Measurements from ENCODE around the gene AP2A2.
"Not testable (repeated sequence)": the region's sequence is repeated elsewhere in the genome, so short reads cannot be mapped to it uniquely, and the experiment has no call there.

The AP2A2 gene

DNA sequence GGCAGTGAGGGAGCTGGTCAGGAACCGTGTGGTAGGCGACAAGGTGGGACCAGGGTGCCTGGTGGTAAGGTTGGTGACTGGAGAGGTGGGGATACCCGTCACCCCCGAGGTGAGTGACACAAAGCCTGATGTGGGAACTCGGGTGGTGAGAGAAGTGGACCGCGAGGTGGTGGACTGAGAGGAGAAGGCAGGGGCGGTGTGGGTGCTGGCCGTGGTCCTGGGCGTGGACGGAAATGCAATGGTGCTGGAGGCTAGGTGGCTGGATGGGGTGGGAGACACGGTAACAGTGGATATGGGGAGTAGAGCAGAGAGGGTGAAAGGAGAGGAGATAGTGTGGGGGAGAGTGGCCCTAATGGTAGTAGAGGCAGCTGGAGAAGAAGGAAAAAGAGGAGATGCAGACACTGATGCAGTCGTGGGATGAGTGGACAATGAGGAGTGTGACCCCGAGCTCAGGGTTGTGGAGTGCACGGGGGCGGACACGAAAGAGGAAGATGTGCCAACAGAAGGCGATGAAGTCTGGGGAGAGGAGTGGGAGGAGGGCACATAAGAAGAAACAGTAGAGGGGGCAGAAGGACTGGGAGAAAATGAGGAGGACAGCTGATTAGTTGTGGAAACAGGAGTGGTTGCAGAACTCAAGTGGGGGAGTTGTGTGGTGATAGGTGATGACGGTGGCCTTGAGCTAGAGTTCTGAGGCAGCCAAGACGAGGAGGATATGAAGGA is 90.3 kb downstream of the AP2A2 start:
- DNase-seq (ENCODE audit: low spot score), result no peak

DNA sequence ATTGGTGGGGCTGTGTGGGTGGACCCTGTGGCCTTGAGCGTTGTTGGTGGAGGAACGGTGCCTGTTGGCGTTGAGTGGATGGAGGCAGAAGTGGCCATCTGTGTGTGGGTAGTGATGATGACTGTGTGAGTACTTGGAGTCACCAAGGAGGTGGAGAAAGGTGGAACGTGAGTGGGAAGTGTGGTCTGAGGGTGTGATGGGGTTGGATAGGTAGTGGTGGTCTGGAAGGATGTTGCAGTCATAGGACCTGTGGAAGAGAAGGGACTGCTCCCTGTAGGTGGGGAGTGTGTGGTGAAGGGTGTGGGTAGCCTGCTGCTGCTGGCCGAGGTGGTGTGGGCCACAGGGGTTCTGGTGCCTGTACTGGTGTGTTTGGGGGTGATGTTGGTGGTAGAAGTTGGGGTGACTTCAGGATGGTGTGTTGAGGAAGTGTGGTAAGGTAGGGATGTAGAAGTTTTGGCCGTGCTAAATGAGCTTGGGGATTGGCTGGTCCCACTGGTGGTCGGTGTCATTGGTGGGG is 91.0 kb downstream of the AP2A2 start:
- DNase-seq (ENCODE audit: low spot score), result not testable (repeated sequence)

DNA sequence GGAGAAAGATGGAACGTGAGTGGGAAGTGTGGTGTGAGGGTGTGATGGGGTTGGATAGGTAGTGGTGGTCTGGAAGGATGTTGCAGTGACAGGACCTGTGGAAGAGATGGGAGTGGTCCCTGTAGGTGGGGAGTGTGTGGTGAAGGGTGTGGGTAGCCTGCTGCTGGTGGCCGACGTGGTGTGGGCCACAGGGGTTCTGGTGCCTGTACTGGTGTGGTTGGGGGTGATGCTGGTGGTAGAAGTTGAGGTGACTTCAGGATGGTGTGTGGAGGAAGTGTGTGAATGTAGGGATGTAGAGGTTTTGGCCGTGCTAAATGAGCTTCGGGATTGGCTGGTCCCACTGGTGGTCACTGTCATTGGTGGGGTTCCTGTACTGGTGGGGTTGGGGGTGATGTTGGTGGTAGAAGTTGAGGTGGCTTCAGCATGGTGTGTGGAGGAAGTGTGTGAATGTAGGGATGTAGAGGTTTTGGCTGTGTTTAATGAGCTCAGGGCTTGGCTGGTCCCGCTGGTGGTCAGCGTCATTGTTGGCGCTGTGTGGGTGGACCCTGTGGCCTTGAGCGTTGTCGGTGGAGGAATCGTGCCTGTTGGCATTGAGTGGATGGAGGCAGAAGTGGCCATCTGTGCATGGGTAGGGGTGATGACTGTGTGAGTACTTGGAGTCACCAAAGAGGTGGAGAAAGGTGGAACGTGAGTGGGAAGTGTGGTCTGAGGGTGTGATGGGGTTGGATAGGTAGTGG is 91.8 kb downstream of the AP2A2 start:
- peak; percentile 2 for DNase-seq (ENCODE audit: low spot score)

DNA sequence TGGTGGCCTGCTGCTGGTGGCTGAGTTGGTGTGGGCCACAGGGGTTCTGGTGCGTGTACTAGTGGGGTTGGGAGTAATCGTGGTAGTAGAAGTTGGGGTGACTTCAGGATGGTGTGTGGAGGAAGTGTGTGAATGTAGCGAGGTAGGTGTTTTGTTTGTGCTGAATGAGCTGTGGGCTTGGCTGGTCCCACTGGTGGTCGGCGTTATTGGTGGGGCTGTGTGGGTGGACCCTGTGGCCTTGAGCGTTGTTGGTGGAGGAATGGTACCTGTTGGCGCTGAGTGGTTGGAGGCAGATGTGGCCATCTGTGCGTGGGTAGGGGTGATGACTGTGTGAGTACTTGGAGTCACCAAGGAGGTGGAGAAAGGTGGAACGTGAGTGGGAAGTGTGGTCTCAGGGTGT is 92.4 kb downstream of the AP2A2 start:
- no peak for DNase-seq (ENCODE audit: low spot score)

DNA sequence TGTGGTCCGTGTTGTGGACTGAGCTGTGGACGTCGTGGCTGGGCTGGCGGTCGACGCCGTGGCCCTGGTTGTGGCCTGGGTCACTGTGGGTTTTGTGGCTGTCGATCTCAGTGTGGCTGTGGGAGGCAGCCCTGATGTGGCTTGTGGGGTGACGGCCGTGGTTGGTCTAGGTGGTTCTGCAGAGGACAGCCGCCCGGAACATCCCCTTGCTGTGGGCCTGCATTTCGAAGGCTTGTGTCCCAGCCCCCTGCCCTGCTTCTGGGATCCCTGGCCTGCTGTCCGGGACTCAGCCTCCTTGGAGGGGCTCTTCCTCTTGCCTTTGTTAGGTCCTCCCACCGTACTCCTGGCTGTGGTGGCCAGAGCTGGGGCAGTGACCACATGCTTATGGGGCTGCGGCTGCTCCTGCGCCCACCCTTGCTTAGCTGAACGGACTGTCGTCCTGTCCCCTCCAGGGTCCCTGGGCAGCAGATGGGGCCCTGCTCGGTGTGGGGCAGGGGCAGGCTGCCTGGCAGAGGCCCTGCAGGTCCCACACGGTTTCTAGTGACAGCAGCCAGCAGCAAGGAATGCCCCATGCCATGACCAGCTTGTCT is 93.7 kb downstream of the AP2A2 start:
- DNase-seq (ENCODE audit: low spot score), result no peak

DNA sequence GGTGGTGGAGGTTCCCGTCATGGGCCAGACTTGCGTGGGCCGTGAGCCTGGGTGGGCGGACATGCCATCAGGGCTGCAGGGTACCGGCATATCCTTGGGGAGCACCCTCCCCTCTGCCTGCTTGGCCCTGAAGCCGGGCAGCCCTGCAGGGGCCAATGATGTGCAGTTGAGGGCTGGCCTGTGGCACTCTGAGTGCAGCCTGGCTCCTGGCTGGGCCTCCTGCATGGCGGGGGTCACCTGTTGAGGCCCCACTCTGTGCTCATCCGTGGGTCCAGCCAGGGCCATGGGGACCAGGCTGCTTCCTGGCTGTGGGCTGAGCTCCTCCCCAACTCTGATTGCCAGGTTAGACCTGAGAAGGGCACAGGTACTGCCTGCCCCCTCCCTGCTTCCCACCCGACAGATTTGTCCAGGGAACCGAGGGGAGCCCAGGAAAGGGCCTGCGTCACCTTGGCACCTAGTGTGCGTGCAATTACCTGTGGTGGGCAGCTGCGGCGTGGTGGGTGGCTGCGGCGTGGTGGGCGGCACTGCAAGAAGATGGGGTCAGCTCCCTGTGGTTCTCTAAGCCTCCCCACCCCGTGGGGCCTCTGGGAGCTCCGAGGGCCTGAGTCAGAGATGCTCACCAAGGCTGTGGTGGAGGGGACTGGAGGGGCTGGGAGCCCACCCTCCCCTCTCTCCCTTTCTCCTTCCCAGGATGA is 94.7 kb downstream of the AP2A2 start:
- DNase-seq (ENCODE audit: low spot score), result no peak

DNA sequence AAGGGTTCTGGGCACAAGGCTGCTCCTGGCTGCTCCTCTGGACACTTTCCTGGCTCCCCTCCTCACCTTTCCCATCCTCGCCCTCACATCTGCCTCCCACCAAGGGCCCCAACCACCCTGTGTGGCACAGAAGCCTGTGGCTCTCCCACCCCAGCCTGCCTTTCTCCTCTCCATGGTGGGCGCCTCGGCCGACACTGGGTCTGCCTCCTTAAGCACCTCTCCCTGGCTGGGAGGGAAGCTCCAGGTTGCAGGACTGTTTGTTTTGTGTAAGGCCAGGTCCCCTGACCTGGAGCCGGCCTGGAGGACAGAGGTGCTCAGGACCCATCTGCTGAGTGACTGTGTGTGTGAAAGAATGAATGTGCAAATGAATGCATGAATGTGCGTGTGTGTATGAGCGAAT is 96.7 kb downstream of the AP2A2 start:
- DNase-seq (ENCODE audit: low spot score), result no peak

DNA sequence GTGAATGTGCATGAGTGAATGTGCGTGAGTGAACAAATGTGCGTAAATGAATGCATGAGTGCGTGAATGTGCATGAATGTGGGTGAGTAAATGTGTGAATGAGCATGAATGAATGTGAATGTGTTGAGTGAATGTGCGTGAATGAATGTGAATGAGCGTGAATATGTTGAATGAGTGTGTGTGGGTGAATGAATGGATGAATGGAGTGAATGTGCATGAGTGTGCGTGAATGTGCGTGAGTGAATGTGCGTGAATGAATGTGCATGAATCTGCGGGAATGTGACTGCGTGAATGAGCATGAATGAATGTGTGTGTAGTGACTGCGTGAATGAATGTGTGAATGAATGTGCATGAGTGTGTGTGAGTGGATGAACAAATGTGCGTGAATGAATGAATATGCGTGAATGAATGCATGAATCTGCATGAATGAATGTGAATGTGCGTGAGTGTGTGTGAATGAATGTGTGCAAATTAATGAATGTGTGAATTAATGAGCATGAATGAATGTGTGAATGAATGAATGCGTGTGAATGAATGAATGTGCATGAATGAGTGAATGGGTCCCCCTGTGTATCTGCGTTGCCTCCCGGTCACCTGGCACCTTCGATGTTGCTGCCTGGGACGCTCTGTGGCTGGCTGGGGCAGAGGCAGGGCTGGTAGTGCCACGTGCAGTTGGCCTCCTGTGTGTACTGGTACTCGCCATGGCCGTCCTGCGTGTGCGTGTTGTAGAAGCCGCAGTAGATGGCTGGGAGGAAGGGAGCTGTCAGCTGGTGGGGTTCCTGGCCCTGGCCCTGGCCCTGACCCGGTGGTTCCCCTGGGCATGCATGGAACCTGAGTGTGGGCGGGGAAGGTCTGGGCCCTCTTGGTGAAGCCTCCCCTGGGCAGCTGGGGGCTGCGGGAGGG is 97.5 kb downstream of the AP2A2 start:
- no peak for DNase-seq (ENCODE audit: low spot score)

DNA sequence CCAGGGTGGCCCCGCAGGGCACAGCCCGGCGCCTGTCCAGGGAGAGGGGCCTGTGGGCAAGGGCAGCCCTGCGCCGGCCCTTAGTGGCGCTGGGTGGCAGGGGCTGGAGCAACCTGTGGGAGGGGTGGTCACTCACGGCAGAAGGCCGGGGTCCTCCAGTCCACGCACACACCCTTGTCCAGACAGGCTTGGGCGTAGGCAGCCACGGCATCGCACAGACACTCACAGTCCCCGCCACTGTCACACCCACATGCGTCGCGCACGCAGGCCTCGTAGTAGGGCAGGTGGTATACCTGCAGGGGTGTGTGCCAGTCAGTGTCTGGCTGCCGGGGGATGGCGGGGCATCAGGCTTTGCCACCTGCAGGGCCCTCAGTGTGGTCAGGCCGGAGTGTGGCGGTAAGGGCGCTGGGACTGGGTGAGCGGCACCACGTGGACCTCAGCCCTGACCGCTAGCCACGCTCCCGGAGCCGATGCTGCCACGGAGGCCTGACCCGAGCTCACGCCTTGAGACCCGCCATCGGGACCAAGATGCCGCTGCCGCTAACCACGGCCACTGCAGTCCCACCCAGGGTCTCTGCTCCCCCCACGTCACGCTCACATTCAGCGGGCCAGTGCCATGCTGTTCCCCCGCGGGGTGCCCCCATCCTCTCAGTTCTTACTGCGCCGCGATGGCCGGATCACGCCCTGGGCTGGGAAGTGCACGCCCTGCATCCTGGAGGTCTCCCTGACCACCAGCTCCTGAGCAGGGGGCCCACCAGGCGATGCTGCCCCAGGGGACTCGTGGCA is 98.3 kb downstream of the AP2A2 start:
- no peak for DNase-seq (ENCODE audit: low spot score)

DNA sequence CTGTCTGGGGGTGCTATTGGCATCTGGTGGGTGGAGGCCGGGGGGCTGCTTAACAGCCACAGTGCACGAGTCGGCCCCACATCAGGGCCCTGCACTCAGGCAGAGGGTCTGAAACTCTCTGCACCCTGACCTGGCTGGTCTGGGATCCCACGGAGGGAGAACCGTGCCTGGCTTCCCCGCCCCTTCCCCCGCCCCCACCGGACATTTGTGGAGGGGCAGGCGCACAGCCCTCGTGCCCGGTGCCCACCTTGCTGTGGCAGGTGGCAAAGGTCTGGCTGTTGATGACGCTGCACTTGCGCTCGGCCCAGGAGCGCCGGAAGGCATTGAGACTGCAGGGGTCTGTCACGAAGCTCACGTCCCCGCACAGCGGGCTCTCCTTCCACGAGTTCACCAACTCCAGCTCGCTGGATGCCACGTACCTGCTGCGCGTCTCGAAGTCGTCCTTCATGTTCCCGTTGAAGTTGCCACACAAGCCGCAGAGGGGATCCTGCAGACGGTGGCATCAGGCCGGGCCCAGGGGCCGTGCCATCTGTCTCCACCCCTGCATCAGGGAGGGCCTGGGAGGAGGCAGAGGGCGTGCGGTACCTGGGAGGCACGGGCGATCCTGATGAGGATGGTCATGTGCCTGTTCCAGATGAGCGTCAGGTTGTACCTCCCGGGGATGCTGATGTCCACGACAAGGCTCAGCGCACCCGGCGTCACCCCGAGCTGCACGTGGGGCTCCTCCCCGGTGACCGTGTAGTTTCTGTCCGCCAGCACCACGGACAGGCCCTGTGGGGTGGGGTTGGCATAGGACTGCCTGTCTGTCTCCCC is 99.1 kb downstream of the AP2A2 start:
- DNase-seq (ENCODE audit: low spot score), result no peak

DNA sequence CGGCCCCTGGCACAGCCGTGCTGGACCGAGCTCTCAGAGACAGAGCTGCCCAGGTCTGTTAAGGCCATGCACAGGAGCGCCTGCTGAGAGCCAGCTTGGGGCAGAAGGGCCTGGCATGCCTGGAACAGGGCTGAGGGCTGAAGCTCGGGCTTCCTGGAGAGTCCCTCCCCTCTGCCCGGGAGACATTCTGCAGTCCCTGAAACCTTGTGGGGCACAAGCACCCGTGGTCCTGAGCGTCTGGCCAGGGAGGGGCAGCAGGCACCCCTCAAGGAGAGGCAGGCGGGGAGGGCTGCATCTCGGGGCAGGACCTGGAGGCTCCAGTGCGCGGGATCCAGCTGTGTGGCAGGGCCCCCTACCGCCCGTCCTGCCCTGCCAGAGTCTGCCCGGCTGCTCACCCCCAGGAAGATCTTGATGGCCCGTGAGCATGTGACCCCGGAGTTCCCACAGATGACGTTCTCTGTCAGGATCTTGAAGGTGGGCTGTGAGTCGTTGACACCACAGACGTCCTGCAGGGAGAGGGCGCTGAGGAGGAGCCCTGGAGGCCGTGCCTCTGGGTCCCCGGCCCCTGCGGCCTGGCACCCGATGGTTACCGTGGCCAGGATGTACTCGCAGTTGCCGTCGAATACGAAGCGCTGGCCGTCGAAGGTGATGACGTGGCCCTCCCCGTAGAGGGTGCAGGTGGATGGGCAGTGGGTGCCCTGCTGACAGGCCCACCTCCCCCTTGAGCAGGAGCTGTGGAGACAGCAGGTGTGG is 99.9 kb downstream of the AP2A2 start:
- no peak for DNase-seq (ENCODE audit: low spot score)

DNA sequence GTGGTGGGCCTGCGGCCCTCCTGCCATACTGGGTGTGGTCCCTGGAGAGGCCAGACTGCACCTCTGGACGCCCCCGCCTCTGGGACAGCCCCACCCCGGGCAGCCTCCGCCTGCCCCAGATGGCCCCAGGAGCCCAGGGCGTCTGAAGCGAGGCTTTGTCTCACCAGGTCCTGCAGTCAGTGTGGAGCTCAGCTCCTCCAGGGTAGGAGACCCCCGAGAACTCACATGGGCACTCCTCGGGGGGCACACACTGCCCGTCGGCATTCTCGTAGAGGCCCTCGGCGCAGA is 100.4 kb downstream of the AP2A2 start:
- no peak for DNase-seq (ENCODE audit: low spot score)

DNA sequence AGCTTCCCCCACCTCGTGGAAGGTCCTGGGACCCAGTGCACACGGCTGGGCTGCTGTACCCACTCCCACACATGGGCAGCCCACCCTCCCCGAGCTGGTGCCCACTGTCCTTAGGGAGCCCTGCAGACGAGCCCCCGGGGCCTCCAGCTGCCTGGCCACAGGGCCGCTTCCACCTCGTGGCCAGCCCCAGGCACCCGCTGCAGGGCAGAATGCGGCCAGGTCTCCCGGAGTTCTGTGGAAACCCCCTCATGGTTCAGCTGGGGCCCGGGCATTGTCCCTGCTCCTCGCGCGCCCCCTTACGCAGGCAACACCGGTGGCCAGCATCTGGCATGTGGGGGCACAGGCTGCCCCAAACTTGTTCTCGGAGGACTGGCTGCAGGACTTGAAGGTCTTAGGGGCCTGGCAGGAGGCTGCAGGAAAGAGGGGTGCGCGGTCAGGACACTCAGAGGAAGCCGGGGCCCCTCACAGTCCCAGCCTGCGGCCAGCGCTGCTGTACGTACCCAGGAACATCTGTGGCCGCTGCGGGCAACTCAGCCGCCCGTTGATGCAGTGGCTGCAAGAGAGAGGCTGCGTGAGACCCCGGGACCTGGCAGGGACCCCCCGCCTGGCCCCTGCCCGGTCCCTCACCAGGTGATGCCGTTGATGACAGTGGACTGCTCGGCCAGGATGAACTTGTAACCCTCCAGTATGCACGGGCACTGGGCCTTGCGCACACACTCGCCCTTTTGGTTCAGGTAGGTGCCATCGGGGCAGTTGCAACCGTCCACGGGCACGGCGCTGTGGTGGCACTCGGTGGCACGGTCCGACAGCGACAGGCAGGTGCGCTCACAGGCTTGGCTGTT is 101.2 kb downstream of the AP2A2 start:
- DNase-seq (ENCODE audit: low spot score), result no peak

DNA sequence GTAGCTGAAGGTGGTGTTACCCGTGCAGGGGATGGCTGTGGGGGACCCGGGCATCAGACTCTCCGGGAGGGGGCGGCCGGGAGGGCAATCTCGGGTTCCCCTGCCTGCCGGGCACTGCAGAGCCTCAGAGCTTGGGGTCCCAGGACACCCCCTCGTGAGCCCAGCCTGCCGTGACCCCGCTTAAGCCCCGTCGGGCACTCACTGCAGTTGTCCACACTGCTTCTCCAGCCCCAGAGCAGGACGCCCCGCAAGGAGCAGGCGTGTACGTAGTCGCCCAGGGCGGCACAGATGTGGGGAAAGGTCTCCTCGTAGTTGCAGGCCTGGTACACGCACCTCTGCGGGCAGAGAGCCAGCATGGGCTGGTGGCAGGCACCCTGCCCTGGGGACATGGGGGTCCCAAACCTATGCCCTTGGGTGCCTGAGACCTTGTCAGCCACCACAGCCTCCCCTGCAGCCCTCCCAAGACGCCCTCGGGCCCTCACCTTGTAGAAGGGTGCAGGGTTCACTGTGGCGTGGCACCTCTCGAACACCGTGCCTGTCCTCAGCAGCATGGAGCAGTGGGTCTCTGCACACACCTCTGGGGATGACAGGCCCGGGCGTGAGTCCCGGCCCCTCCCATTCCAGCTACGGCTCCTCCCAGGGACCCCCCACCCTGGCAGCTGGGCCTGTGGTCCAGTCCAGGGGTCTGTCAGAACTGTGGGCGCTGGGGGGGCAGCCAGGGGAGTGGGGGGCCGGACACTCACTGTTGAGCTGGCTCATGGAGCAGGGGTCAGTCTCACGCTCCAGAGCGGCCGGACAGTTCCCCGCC is 102.0 kb downstream of the AP2A2 start:
- DNase-seq (ENCODE audit: low spot score), result no peak

DNA sequence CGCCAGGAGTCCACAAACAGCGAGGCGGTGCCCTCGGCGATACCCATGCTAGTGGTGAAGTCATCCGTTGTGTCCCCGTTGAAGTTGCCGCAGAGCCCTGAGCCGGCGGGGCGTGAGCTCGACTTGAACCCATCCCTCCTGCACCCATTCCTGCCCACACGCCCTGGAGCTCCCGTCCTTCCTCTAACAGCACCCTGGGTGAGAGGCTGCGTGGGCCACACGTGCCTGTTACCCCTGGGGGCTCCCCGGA is 102.5 kb downstream of the AP2A2 start:
- DNase-seq (ENCODE audit: low spot score), result no peak

DNA sequence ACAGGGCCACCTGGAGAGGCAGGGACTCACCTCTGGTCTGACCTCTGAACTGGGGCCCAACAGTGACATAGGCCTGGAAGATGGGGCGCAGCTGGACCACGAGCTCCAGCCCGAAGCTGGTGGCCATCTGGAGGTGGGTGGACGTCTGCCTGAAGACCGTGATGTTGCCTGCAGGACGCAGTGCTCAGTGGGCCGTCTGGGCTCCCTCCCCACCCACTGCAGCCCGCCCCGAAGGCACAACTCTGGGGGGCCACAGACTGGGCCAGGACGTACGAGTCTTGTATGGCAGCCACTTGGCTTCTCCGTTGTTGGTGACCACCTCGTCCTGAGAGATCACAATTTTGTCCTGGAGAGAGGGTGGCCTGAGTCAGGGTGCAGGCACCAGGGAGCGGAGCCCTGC is 102.9 kb downstream of the AP2A2 start:
- DNase-seq (ENCODE audit: low spot score), result no peak

DNA sequence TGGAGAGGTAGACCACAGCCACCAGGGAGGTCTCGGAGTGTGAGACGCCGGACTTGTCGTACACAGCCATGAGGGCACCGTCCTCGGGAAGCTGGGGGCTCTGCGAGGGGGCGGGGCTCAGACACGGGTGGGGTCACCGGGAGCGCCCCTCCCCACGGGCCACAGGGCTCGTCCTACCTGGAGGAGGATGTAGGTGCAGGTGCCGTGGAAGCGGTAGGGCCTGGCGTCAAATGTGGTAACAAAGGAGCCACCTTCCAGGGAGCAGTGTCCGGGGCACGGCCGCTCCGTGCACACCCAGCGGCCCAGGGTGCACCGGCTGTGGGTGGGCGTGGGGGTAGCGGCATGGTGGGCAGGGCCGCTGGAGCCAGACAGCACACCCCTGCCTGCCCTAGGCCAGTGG is 103.4 kb downstream of the AP2A2 start:
- DNase-seq (ENCODE audit: low spot score), result no peak

DNA sequence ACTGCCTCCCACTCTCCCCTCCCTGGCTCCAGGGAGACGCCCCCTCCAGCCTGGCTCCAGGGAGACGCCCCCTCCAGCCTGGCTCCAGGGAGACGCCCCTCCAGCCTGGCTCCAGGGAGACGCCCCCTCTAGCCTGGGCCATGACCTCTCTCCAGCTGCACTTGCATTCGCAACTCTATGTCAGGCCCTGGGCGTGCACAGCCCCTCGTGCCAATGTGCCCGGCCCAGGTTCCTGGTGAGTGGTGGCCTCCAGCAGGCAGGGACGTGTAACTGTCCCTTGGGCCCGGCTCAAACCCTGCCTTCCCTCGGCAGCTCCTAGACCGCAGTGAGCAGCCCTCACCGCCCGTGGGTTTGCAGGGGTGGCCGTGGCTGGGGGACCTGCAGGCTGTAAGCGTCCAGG is 104.0 kb downstream of the AP2A2 start:
- DNase-seq (ENCODE audit: low spot score), result no peak

Data from LoVo (cell line).